Activated CD4-positive, alpha-beta T cell treated with anti-CD3 and anti-CD28 coated beads for 4 hours (primary cell): ENCODE results near the gene CDH16.
"Not testable (repeated sequence)": the region's sequence is repeated elsewhere in the genome, so short reads cannot be mapped to it uniquely, and the experiment has no call there.

Experiments used
- DNase-seq, 2 donors: peaks; one replicate each; pipeline ENCODE4 v3.0.0-alpha.2; 2020

CDH16 gene

DNA sequence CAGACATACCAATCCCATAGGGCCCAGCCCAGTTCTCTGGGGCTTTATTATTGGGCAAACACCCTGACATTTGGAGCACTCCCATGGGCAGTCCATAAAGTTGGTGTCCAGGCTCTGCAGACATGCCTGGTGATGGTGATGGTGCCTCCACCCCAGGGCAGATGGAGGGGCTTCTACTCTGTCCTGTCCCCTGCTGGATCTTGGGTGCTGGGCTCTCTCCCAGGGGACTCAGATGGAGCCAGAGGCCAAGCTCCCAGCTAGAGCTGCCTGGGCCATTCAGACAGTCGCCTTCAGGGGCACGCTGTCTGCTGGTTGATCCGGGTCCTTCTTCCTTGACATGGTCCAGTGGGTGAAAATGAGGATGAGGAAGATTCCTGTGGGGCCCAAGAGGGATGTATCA lies 10.6 kb downstream of the CDH16 start:
- DNase-seq, result no peak

DNA sequence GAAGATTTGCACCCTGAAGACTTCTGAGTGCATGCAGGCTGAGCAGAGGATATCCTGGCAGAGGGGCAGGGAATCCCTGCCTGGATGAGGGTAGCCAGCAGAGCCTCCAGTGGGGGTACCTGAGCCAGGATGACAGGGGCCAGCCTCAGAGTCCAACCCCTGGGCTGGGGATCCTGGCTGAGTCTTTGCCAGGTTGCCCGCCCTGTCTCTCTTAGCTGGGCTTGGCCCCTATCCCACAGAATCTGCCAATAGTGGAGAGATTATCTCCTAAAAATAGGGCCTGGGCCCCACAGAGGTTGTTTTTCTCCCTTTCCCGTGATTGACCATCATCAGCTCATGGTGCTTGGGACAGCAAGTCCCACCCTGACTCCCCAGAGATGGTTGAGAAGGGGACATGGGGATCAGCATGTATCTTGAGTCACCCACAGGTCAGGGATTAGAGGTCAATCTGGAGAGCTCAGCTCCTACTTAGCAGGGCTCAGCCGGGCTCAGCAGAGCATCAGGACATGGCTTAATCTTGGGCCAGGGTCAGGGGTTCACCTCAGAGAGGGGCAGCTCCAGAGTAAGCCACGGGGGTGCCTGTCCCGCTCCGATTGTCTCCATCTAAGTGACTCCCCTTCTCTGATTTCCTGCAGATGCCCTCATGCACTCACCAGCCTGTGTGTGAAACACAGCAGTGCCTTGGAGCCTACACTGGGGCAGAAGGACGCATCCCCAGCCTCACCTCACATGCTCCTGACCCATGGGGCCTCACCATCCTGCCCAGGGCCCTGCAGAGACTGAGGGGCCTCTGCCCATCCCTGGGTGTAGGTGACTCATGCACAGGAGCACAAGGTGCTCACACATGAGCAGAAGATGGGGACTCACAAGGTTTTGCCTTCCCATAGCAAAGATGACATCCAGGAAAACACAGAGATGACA lies 11.5 kb downstream of the CDH16 start:
- DNase-seq, result no peak

DNA sequence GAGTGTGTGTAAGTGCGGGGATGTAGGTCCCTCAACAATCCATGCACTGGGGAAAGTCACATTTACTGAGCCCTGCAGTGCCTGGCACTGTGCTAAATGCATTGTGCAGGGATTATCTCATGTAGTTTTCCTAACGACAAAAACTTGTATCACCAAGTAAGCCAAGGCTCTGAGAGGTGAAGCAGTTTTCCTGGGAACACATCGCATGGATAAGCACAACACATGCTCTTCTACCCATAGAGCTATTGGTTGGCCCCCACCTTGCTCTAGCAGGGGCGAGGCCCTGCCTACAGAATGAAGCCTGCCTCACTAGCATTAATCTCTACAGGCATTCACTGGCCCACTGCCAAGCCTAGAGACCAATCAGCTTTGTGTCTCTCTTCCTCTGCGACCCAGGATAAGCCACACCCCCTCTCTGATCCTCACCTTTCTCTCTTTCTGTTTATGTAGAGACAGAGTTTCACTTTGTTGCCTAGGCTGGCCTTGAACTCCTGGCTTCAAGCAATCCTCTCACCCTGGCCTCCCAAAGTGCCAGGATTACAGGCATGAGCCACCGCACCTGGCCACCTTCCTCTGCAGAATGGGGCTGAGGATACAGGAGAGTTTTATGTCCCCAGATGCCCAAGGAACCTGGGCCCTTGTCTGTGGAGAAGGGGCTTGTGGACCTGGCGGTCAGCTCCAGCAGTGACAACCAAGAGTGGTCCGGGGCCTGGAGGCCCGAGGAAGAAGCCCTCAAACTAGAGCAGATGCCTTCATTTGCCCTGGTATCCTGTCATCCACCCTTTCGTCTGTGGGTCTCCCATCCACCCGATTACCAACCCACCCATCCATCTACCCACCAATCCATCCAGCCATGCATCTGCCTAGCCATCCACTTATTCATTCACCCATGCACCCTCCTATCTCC lies 12.8 kb downstream of the CDH16 start:
- DNase-seq, result peak in 1 of 2 donors; percentile 18

DNA sequence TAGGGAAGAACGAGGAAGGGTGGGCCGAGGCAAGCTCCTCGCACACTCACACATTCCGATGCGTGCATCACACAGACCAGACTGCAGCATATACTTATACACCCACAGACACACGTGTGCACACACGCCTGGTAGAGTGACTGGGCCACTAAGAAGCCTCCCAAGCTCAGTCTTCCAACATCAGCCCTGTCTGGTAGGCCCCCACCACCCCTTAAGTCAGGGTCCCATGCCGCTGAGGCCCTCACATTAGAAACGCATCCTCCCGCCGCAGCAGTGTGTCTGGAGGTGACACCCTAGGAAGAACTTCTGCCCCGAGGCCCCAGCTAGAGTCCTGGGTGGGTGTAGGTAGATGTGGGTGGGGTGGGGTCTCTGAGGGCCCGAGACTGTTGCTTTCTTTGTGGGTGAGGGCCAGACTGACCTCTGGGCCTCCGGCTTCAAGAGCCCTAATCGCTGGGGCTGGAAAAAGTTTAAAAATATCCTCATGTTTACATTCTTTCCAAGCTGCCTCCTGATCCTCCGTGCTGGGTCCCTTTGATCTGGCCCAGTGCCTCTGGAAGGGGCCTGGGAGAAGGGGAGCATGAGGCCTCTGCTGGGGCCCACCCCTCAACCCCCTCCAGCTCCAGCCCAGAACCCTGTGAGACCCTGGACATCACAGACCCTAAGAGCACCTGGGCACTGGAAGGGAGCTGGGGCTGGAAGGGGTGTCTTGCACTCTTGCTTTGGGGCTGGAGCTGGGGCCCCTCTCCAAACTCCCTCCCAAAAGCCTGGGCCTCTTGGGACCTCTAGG lies 13.6 kb downstream of the CDH16 start:
- DNase-seq, result no peak

DNA sequence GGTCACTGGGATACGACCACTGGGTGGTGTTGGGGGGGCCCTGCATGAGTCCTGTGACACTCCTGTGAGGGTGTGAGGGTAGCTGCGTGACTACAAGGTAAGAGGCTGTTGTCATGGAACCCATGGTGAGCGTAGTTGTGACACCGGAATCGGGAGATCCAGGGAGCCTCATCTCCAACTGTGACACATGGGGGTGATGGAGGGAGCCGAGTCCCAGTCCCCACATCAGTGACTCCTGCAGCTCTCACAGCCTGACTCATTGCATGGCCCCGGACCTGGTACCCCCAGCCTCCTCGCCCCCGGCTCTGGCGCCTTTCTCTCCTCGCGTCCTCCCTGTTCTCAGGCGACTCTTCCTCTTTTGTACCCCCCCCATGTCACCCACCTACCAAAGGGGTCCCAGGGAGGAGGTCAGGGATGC lies 14.2 kb downstream of the CDH16 start:
- no peak for DNase-seq

DNA sequence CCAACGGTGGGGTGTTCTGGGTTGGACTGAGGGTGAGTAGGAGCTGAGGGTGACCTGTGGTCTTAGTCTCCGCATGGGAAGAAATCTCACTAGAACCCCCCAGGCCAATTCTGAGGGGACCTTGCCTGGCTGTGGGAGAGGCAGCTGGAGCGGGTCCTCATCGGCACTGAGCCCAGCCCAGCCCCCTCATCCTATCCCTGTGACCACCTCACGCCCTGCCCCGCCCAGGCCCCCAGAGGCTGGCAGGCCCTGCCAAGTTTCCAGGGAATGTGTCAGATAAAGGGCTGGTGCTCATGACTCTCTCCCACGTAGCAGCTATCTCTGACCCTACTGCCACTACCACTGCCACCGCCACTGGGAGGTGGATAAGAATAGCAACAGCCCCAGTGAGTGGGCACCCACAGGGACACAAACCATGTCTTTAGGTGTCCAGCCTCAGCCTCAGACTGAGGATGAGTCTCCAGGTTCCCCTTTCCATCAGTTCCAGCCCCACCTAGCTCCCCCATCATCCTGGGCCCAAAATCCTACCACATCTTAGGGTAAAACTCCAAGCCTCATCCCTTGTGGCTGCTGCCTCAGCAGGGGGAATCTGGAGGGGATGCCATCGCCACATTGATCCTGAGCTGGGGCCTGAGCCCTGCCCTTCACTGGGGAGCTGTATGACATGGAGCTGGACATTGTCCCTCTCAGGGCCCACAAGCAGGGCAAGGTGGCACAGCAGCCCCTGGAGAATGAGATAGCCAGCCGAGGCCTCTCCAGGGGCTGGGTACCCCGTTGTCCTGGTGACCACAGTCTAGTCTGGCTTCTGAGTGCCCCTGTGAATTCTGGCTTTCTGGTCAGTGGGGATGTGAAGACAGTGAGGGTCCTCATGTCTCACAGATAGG lies 14.9 kb downstream of the CDH16 start:
- DNase-seq, result no peak

DNA sequence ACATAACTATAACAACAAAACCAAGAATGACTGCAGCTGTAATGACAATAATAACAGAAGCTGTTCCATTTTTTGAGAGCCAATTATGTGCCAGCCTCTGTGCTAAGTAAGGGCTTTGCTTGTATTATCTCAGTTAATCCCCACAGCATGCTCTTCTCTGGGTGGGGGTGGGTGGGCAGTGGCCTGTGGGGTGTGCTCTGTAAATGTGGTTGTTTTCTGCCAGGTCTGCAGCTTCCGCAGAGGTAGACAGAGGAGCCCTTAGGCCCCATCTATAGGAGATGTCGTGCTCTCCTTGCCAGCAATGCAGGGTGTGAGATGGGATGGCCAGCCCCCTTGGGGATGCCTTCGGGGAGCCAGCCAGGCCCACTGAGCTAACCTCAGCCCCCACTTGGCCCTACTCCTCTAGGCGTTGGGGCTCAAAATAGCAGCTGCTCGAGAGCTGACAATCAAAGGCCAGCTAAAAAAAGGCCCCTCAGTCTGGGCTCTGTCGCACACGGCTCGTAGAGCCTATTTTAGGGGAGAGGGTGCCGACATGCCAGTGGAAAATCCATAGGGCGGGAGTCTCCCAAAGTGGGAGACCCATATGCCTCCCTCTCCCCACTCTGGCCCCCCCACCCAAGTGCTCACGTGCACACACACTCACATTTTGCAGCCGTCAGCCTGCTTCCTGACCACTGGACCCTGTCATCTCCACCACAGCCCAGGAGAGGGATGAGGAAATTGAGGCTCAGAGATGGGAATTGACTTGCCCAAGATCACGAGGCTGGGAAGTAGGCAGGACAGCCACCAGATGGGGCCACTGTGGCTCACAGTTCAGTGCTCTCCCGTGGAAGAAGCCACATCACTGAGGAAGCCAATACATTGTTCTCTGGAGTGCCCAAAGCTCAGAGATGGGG lies 15.8 kb downstream of the CDH16 start:
- no peak for DNase-seq

DNA sequence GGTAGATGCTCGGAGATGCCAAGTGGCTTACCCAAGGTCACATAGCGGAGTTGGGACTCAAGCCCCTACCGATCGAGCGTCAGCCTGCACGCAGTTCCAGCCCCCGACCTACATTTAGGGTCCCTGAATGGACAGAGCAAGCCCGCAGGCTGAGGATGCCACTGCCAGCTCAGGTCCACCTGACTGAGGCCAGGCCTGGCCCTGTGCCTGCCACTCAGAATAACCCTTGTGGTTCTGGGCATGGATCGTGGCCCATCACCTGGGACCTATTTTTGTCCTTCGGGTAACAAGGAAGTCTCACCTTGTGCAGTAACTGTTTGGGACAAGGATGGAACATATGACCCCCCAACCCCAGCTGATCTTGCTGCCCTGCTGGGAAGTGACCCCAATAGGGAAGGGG lies 17.1 kb downstream of the CDH16 start:
- no peak for DNase-seq

DNA sequence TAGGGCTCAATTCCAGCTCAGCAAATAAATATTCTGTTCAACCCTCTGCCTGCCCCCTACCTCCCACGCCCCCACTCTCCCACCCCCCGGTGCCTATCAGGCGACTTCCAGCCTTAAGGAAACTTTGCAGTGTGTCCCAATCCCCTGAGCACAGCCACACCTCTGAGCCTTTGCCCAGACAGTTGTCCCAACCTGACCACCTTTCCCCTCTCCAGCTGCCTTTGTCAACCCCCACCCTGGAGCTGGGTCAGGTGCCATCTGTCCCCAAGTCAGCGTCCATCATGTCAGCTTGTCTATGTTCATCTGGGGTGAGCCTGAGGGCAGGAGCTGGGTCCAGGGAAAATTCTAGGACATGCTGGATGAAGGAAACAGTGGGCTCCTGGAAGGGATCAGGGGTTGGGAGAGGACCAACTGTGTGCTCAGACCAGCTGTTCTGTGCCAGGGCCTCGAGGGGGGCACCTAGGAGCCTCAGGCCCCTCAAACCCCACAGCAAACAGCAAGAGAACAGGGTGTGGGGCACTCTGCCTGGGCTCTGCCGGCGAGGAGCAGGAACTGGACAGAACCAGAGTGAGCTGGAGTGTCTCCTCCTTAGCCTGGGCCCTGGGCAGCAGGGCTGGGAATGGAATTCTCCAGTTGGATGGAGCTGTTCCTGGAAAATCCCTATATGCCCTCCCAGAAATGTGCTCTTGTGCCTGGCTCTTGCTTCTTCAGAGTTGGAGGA lies 17.8 kb downstream of the CDH16 start:
- no peak for DNase-seq

DNA sequence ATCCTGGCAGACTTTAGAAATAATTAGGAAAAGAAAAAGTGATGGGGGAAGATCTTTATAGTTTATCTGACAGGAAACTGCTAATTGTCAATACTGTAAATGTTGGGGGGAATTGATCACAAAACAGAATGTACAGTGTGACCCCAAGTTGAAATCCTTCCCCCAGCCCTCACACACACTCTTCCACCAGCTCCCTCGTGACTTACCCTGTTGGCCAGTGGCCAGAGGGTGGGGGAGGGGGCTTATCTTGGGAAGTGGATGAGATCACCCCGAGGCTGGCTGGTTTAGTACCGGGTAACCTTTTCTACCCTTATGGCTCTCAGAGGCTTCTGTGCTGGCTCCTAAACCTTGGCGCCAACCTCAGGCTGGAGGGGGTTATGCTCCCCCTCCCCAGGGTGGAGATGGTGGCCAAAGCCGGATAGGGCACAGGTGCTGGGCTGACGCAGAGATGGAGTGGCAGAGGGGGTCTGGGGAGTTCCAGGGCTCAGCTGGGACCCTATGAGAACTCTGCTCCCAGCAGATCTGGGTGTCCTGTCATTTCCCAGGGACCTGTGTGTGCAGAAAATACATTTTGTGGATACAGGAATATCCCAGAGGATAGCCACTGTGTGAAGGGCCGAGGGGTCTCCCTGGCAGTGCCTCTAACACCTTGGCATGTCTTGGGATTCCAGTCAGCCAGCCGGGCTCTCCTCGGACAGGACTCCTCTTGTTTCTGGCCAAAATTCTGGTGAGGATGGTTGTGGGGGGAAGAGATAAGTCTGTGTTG lies 18.6 kb downstream of the CDH16 start:
- no peak for DNase-seq

DNA sequence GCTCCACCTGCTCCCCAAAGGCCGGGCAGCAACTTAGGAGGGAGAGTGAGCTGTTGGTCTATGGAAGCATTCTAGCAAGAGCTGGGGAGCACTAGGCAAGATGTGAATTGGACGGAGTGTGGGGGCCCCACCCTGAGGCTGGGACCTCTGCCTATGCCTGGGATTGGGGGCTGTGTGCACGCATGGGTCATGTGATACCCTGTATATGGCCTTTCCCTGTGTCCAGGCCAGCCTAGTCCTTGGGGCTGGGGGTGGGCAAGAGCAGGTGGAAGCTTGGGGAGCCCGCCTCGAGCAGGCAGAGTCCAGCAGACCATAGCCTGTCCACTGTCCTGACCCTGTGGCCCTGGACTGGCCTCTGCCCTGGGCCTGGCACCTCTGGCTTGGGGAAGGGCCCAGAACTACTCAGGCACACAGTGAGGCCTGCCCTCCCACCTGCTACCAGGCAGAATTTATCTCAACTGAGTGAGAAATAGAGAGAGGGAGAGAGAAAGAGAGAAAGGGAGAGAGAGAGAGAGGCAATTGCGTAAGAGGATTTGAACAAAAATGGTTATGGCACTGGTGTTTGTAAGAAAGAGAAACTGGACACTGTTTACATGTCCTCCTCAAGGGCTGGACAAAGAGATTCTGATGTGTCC lies 19.3 kb downstream of the CDH16 start:
- DNase-seq, result no peak

DNA sequence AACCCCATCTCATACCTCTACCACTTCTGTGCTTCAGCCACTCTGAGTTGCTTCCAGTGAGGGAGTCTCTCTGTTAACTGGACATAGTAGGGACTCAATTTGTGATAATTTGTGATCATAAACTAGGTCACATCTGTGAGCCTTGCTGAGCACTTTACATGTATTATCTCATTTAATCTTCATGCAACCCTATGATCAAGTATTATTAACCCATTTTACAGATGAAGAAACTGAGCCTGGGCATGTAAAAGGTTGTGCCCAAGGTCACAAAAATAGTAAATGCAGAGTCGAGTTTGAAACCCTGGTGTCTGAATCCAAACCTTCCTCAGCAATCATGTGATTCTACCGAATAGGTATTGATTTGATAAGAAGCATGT lies 19.8 kb downstream of the CDH16 start:
- no peak for DNase-seq

DNA sequence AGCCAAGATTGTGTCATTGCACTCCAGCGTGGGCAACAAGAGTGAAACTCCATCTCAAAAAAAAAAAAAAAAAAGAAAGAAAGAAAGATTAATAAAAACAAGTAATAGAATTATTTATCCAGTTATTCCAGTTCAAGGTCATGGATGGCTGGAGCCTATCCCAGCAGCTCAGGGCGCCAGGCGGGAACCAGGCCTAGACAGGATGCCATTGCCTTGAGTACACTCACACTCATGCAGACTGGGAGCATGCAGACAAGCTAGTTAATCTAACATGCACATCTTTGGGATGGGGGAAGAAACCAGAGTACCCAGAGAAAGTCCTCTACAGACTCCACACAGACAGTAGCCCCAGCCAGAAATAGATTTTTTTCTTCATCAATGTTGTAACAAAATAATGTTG lies 20.5 kb downstream of the CDH16 start:
- no peak for DNase-seq

DNA sequence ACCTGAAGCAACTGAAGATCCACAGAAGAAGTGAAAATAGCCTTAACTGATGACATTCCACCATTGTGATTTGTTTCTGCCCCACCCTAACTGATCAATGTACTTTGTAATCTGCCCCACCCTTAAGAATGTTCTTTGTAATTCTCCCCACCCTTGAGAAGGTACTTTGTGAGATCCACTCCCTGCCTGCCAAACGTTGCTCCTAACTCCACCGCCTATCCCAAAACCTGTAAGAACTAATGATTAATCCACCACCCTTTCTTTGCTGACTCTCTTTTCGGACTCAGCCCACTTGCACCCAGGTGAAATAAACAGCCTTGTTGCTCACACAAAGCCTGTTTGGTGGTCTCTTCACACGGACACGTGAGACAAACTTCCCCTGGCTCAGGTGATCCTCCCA lies 22.0 kb downstream of the CDH16 start:
- not testable (repeated sequence) for DNase-seq

DNA sequence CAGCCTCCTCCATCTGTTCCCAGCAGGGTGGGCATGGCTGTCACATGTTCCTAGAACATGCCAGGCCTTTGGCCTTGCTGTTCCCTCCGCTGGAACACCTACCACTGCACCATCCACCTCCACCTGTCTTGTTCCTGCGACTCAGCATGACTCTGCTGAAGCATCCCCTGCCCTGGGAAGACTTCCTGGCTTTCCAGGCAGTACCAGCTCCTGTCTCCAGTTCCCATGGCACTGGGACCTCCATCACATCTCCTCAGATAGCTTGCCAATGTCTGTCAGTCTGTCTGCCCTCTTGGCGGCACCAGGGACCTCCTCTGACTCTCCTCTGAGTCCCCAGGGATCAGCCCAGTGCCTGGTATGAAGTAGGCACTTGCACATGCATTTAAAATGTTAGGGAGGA lies 22.7 kb downstream of the CDH16 start:
- DNase-seq, result no peak

DNA sequence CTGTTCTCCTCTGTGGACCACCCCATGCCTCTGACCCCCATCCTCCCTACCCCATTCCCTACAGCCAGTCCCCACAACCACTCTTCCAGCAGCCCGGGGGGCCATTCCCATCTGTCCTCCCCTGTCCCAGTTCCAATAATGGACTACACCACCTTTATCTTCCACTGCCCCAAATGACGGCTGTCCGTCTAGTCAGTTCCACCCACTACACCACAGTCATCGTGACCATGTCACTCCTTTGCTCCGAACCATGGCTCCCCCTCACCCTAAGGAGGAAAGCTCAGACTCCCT lies 23.1 kb downstream of the CDH16 start:
- DNase-seq, result no peak

DNA sequence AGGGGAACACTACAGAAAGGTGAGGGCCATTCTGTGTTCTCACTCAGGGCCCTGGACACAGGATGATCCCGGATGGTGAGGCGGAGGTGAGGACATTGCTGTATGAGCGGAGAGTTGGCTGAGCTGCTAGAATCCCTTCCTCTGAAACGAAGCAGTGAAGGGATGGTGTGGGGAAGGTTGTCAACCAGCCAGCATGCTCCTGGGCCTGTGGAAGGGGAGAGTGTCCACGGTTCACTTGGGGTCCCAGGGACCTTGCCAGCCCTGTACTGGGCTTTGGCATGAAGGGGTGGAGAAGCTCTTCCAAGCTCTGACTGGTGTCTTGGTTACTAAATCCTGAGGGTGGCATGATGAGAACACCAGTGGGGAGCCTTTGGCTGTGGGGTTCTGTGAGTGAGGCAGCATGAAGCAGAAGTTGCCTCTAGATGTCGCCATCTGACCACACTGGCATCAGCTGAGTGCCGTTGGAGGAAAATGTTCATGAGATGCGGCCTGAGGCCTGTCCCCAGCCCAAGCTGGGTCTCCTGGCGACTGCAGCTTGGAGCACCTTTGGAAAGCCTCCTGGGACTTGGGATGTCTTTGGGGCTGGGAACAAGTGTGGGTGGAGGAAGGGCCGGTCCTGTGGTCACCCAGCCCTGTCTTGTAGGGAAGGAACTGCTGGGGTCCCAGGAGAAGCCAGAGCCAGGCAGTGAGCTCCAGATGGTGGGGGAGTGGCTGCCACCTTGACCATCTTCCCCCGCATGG lies 23.6 kb downstream of the CDH16 start:
- peak; percentile 53 to 66 for DNase-seq

DNA sequence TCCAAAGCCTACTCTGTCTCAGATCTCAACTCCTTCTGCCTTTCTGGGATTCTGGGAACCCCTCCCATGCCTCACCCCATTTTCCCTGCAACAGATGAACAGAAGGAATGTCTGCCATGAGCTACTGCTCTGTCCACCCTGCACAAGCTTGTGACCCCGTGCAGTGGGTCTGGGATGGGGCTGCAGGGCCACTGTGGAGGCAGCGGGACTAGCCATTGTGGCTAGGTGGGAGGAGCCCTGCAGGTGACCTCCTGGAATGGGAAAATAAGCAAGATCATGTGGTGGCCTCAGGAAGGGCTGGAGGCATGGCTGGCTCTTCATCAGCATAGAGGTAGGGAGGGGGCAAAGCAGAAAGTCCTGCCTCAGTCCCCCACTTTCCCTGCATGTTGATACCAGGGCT lies 24.6 kb downstream of the CDH16 start:
- no peak for DNase-seq
